Measurements from ENCODE around the gene AOPEP. TPM values are rescaled to one million over a fixed set of nuclear protein-coding genes. Genes with fewer than 3 reads are reported as not detected.

Gene AOPEP
- total and polyA plus RNA-seq, 9 of the 15 experiments (the other 6 are each of a cell fraction or from before 2014, with no cell fraction given), result 4.5 to 19.3 (median 13.5) TPM

DNA sequence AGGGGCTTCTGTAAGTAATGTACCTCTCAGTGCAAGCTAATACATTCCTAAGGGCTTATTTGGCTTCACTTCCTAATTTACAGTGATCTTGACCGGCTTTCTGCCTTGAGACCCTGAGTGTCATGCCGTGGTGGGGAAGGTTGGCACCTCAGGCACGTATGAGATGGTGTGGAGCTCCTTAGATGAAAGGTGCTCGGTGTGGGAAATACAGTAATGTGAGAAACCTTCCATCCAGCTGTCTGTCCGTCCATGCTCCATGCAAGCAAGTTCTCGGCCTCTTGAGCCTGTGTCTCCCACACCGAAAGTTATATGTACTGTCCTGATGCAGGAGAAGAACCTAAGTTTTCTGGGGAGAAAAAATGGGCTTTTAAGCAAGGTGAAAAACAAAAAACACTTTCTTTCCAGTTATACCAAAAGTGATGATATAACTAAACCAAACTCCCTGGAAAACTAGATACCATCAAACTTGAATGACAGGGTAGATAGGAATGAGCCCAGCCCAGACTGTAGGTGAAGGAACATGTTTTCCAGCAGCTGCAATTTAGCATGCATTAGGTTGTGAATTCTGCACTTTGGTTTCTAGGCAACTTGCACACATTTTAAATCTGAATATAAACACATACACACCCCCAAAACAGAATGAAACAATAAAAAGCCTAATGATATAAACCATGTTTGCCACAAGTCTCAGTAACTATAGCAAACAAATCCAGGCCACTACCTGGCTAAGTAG, 311.5 kb downstream of the AOPEP start:
- Histone ChIP-seq H2AFZ (ENCODE audit: low read depth, low read length) (no peak overlapping the region), H3K9me3 (replicated peaks; ENCODE audit: control insufficient read depth, insufficient read depth, low read depth, low read length) (no peaks in the 10 kb centered on the region), H3K4me1 (replicated peaks in 1 of 2; ENCODE audit: control insufficient read depth in 2 of 2, insufficient read depth in 2 of 2, low read length in 2 of 2) (peaks cover 0 to 3% of the 10 kb centered on the region in 2 experiments; a peak in 3 of 5 replicates), H3K27ac (ENCODE audit: extremely low read depth, low read depth, low read length) (no peak overlapping the region), H3K9me1 (ENCODE audit: control insufficient read depth, insufficient read depth, low read length) (peaks cover 3% of the 10 kb centered on the region), H3K79me2 (ENCODE audit: control insufficient read depth, insufficient read depth, low read length) (no peaks in the 10 kb centered on the region), H4K20me1 (replicated peaks; ENCODE audit: control insufficient read depth, insufficient read depth, low read length) (no peaks in the 10 kb centered on the region; the same call in 1 of the 2 replicates), H3K4me3 (no peak overlapping the region), H3K9ac (ENCODE audit: insufficient read depth in 1 of 2, low read depth in 2 of 2, low read length in 2 of 2) (no peak overlapping the region), H3K4me2 (ENCODE audit: insufficient read depth, low read length) (no peak overlapping the region), H3K27me3 (ENCODE audit: control insufficient read depth in 2 of 2, insufficient read depth in 2 of 2, low read length in 2 of 2) (no peaks in the 10 kb centered on the region), H3K36me3 (ENCODE audit: control insufficient read depth, insufficient read depth, low read length) (no peaks in the 10 kb centered on the region)
- POLR2A ChIA-PET, result interaction anchor here (0.6 to 2.1 kb wide), 5 partner anchors 7 to 878 kb away, joined by 3 to 7 read pairs (median 3); no protein-coding TSS in a partner anchor
- no TSS peak for BruUV-seq (replicated peaks)
- intact Hi-C loops (cut with micrococcal nuclease) (no loop called here), in situ Hi-C loops (cut with MboI) (no loop called here)
- FAIRE-seq (no peak), ATAC-seq (no peak), DNase-seq (ENCODE audit: extremely low read depth in 1 of 4, low spot score in 3 of 4) (no peak)
- CTCF ChIA-PET (ENCODE audit: low intra/inter-chr PET ratio), result no interaction called here
- 77% methylated on average over 7 of the region's 7 CpGs for WGBS (ENCODE audit: insufficient coverage, low coverage, missing lambda C conversion rate)
- TF ChIP-seq ZNF124 (CRISPR knock-in tag; IDR thresholded peaks at IDR 0.05) (no peak), PPARD (CRISPR knock-in tag; IDR thresholded peaks at IDR 0.05) (no peak), HDAC2 (IDR thresholded peaks at IDR 0.05) (no peak), DACH1 (IDR thresholded peaks at IDR 0.05; ENCODE audit: partially characterized antibody) (no peak), SIRT6 (IDR thresholded peaks at IDR 0.05; ENCODE audit: low read depth, low read length) (no peak), MAFK (IDR thresholded peaks at IDR 0.05; ENCODE audit: low read length) (no peak), CREB1 (IDR thresholded peaks at IDR 0.05) (no peak), CREB1 (CRISPR knock-in tag; IDR thresholded peaks at IDR 0.05) (no peak), TBP (optimal IDR thresholded peaks at IDR 0.05; ENCODE audit: low read depth, low read length) (no peak), ZNF354B (CRISPR knock-in tag; IDR thresholded peaks at IDR 0.05) (no peak), BHLHE40 (IDR thresholded peaks at IDR 0.05; ENCODE audit: low read length) (no peak), ZFPM2 (CRISPR knock-in tag; IDR thresholded peaks at IDR 0.05) (no peak), GATAD2A (IDR thresholded peaks at IDR 0.05) (no peak)
- TF ChIP-seq, protein P1, sequence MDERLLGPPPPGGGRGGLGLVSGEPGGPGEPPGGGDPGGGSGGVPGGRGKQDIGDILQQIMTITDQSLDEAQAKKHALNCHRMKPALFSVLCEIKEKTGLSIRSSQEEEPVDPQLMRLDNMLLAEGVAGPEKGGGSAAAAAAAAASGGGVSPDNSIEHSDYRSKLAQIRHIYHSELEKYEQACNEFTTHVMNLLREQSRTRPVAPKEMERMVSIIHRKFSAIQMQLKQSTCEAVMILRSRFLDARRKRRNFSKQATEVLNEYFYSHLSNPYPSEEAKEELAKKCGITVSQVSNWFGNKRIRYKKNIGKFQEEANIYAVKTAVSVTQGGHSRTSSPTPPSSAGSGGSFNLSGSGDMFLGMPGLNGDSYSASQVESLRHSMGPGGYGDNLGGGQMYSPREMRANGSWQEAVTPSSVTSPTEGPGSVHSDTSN (CRISPR knock-in tag; IDR thresholded peaks at IDR 0.05; ENCODE audit: low read depth), result no peak
- TF ChIP-seq, protein P1 (tag; conservative IDR thresholded peaks at IDR 0.05; ENCODE audit: low read depth), result 0 out of 2 replicates have a peak, but pooled peaks have one; percentile 7
- TF ChIP-seq, protein P2, sequence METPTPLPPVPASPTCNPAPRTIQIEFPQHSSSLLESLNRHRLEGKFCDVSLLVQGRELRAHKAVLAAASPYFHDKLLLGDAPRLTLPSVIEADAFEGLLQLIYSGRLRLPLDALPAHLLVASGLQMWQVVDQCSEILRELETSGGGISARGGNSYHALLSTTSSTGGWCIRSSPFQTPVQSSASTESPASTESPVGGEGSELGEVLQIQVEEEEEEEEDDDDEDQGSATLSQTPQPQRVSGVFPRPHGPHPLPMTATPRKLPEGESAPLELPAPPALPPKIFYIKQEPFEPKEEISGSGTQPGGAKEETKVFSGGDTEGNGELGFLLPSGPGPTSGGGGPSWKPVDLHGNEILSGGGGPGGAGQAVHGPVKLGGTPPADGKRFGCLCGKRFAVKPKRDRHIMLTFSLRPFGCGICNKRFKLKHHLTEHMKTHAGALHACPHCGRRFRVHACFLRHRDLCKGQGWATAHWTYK (CRISPR knock-in tag; IDR thresholded peaks at IDR 0.05), result no peak
- TF ChIP-seq, protein P3, sequence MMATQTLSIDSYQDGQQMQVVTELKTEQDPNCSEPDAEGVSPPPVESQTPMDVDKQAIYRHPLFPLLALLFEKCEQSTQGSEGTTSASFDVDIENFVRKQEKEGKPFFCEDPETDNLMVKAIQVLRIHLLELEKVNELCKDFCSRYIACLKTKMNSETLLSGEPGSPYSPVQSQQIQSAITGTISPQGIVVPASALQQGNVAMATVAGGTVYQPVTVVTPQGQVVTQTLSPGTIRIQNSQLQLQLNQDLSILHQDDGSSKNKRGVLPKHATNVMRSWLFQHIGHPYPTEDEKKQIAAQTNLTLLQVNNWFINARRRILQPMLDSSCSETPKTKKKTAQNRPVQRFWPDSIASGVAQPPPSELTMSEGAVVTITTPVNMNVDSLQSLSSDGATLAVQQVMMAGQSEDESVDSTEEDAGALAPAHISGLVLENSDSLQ (IDR thresholded peaks at IDR 0.05), result peak; percentile 61
- TF ChIP-seq, protein P4, sequence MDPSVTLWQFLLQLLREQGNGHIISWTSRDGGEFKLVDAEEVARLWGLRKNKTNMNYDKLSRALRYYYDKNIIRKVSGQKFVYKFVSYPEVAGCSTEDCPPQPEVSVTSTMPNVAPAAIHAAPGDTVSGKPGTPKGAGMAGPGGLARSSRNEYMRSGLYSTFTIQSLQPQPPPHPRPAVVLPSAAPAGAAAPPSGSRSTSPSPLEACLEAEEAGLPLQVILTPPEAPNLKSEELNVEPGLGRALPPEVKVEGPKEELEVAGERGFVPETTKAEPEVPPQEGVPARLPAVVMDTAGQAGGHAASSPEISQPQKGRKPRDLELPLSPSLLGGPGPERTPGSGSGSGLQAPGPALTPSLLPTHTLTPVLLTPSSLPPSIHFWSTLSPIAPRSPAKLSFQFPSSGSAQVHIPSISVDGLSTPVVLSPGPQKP (CRISPR knock-in tag; IDR thresholded peaks at IDR 0.05), result no peak

All from K562 (cell line).